Measurements from ENCODE around the gene TRIM9.

Gene TRIM9

GRCh38 chr14:51093371-51094281 lies 1.3 kb downstream of the TRIM9 start:
- peak; percentile 64 for DNase-seq (ENCODE audit: low spot score)

- no peak for DNase-seq (ENCODE audit: low spot score)
These were observed 1.9 kb downstream of the TRIM9 start for GRCh38 chr14:51092965-51093364.

DNA sequence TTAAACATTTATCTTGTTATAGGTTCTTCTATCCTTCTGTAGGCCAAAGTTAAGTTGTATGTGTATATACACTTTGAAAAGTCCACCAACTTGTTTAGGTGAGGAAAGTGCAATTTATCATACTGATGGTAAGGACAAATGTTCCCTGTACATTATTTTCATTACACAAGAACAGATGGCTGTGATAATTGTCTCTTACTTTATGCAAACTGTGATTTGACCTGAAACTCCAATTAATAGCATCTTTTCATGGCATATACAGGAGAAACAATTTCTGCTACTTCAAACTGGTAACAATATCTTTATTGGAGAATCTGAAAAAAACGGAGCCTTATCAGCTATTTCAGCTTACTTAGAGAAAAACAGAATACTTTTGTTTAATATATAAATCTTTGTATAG lies 5.6 kb downstream of the TRIM9 start:
- DNase-seq (ENCODE audit: low spot score) = no peak

GRCh38 chr14:51087031-51087441 lies 7.9 kb downstream of the TRIM9 start:
- no peak for DNase-seq (ENCODE audit: low spot score)

DNA sequence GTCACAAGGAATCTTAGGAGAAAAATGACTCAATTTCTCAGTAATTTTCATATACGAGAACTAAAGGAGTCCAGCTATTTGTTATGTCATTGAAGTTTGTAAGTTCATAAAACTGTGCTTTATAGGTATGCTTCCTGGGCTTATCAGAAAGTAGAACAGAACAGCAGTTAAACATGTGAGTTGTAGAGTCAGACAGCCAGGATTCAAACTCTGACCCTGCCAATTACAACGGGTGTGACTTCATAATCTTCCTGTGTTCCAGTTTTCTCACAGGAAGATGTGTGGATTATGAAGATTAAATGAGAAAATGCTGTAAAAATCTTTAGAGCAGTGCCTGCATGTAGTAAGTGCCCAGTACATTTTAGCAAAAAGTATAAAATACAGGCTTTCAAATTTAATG lies 8.9 kb downstream of the TRIM9 start:
- no peak for DNase-seq (ENCODE audit: low spot score)

DNA sequence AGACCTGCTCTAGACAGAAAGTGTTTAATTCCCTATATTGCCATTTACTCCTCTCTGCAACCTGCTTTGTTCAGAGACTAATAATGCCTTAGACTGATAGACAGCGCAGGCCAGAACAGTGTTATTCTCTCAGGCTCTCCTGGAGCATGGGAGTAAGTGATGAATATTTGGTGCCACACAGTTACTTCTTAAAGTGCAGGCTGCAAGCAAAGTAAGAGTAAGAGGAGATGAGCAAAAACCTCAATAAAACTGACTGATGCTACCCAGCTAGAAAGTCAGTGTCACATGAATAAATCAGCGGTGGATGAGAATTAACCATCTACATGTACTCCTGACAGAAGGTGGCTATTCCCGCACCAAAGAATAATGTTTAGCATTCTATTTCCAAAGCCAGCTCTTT lies 9.9 kb downstream of the TRIM9 start:
- DNase-seq (ENCODE audit: low spot score) = no peak

GRCh38 chr14:51084507-51084906 lies 10.4 kb downstream of the TRIM9 start:
- DNase-seq (ENCODE audit: low spot score) = no peak

DNA sequence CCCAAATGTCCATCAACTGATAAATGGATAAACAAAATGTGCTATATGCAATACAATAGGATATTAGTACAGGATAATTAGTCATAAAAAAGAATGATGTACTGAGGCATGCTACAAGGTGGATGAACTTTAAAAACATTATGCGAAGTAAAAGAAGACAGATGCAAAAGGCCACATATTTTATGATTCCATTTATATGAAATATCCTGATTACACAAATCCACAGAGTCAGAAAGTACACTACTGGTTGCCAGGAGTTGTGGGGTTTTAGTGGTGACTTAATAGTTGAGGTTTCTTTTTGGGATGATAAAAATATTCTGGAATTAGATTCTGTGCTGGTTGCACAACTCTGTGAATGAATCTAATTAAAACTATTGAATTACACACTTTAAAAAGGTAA lies 12.6 kb downstream of the TRIM9 start:
- no peak for DNase-seq (ENCODE audit: low spot score)

GRCh38 chr14:51081712-51082111 lies 13.2 kb downstream of the TRIM9 start:
- no peak for DNase-seq (ENCODE audit: low spot score)

- no peak for DNase-seq (ENCODE audit: low spot score)
These were observed 13.7 kb downstream of the TRIM9 start for GRCh38 chr14:51081209-51081608.

- DNase-seq (ENCODE audit: low spot score) = no peak
These were observed 14.3 kb downstream of the TRIM9 start for GRCh38 chr14:51080645-51081044.

- DNase-seq (ENCODE audit: low spot score) = no peak
These were observed 15.4 kb downstream of the TRIM9 start for GRCh38 chr14:51079489-51079888.

DNA sequence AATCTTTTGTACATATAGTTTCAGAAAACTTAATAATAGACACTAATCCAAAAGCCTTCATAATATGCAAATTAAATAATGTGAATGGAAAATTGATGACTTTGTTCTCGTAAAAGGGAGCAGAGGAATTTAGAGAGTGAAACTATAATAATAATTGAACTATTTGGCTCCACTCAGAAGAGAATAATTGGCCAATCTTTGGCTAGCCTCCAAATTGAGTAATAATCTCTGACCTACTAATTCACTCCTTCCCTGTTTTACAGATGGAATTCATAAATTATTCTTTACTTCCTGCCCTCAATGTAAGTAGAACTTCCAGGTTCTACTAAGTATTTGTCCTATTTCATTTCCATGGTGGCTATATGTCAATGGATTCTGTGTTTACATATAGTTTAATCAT lies 15.8 kb downstream of the TRIM9 start:
- no peak for DNase-seq (ENCODE audit: low spot score)

DNA sequence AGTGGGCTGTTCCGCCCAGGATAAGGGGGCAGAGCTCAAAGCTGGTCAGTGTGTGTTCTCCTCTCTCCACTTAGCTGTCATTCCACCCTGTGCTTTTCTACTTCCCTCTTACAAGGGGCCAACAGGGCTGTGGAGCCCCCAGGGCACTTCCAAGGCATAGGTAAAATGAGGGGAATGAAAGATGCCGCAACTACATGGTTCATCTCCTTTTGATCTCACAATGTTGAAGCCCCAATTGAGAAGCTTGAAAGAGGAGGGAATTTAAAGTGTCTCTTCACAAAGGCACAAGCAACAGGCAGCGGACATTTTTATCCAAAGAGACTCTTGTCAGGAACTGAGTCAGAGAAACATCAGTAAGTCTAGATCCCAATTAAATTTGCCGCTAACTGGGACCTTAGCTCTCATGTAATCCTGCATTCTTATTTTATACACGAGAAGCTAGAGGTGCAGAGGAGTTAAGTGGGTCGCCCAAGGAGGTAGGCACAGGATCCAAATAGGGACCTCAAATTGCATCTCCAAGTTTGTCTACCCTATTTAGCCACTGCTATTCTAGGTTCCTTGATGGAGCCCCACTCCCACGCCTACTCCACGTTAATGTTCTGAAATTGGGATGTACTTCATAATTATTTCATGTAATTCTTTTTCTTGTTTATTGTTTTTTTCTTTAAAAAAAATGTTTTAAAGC lies 20.1 kb downstream of the TRIM9 start:
- no peak for DNase-seq (ENCODE audit: low spot score)

- no peak for DNase-seq (ENCODE audit: low spot score)
These were observed 21.2 kb downstream of the TRIM9 start for GRCh38 chr14:51073731-51074130.

GRCh38 chr14:51072976-51073375 lies 21.9 kb downstream of the TRIM9 start:
- DNase-seq (ENCODE audit: low spot score) = no peak

GRCh38 chr14:51071857-51072256 lies 23.0 kb downstream of the TRIM9 start:
- DNase-seq (ENCODE audit: low spot score) = no peak

- DNase-seq (ENCODE audit: low spot score) = no peak
These were observed 24.2 kb downstream of the TRIM9 start for GRCh38 chr14:51070726-51071125.

DNA sequence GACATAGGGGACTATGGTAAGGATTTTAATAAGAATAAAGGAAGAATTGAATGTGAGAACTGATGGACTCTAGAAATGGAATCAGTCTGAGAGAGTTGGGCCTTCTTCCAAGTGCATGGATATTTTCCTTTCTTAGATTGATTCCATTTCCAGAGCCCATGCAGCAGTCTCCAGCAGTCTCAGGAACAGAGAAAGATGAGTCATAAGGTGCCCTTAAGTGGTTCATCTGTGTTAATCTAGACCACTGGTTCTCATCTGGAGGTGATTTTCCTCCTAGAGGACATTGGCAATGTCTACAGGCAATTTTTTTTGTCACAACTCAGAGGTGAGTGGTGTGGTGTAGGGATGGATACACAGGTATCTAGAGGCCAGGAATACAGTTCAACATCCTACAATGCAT lies 25.9 kb downstream of the TRIM9 start:
- DNase-seq (ENCODE audit: low spot score) = no peak

DNA sequence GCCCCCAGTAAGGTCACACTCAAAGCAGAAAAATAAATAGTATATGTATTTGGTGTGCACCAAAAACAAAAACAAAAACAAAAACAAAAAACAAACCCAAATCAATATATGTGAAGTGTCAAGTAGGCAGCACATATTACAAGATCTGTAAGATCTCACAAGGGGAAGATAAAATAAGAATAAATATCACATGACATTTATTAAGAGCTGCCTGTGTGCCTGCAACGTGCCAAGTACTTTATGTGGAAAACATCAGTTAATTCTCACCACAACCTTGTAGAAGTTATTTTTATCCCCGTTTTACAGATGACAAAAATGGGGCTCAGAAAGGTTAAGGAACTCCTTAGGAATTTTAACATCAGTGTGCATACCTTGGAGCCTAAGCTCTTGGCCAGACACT lies 26.6 kb downstream of the TRIM9 start:
- DNase-seq (ENCODE audit: low spot score) = no peak

DNA sequence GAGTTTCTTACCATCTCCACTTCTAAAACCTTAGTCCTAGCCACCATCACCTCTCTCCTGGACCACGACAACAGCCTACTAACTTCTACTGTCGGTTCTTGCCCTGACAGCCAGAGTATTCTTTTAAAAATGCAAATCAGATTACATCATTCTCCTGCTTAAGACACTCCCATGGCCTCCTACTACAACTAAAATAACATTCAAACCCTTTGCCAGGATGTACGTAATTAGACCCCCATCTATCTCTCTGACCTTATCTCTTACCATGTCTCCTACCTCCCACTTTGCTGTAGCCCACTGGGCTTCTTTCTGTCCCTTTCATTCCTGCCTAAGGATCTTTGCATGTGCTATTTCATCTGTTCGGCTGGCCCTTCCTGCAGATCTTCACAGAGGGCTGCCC lies 27.6 kb downstream of the TRIM9 start:
- DNase-seq (ENCODE audit: low spot score) = no peak

DNA sequence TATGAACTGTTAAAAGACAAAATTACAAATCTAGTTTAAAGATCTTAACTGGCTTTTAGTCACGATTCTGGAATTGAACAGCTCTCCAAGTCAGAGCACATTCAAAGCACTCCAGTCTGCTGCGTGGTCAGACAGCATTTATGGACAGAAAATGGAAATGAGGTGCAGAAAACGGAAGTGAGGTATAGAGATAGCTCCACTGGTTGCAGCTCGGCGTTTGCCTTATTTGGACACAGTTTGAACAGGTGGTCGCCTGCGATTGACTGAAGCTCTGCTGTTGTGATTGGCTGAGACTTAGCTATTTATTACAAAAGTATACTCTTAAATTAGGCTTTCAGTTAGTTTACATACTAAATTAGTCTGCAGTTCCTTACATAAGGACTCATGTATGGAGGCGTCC lies 28.3 kb downstream of the TRIM9 start:
- DNase-seq (ENCODE audit: low spot score) = no peak

DNA sequence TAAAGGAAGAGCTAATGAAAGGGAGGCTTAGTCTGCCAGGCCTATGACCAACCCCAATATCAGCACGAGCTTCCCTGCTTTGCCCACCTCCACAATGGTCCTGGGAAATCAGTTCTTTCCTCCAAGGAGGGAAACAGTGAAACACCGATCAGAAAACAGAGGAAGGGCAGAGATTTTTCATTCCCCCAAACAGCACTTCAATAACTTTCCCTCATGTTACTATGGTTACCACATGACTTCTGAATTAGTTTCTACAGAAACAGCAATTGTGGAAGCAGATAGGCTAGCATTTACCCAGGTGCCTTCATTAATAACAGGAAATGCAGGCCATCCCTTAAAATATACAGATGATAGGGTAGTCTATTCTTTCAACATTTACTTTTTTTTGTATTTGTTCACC lies 35.9 kb downstream of the TRIM9 start:
- DNase-seq (ENCODE audit: low spot score) = no peak

GRCh38 chr14:51058382-51058781 lies 36.5 kb downstream of the TRIM9 start:
- DNase-seq (ENCODE audit: low spot score) = no peak

All from pons (tissue), 1 donor.